Muscle of arm (tissue), 14 donors: Measurements from ENCODE around the gene SUPT4H1. TPM values are rescaled to one million over a fixed set of nuclear protein-coding genes. Genes with fewer than 3 reads are reported as not detected.
"Not testable (repeated sequence)": the region's sequence is repeated elsewhere in the genome, so short reads cannot be mapped to it uniquely, and the experiment has no call there.

ENCODE experiments used
- DNase-seq: peaks from one replicate; pipeline ENCODE4 v3.0.0-alpha.2; 2013
- long read RNA-seq, 11 donors: transcript quantifications; one replicate each; lab custom pipeline, GENCODE V29; 2026
- polyA plus RNA-seq, 12 donors: library from polyadenylated mRNA; unstranded; fragments of 120-200 nt; gene quantifications; one replicate each; pipeline ENCODE4 v1.2.1, GENCODE V29; 2013; ENCODE audit not compliant: insufficient read length in 12 of 12

Gene SUPT4H1
- 100 to 1,000 TPM in 1 of 12 donors, 10 to 100 TPM in 10, not detected in 1; 70.2 to 104 (median 87.3) TPM for polyA plus RNA-seq
- long read RNA-seq, donor 1, transcript SUPT4H1-202 (5 exons, 1,643 nt) = minor isoform, 13 of 99 reads
- long read RNA-seq, donor 1, transcript SUPT4H1-201 (5 exons, 1,489 nt) = major isoform, 76 of 99 reads
- long read RNA-seq, donor 1, partial matches to known transcripts = 0 of 99 reads
- long read RNA-seq, donor 1, other reads (novel, unspliced or antisense) = 0 of 99 reads
- long read RNA-seq, donor 2, transcript SUPT4H1-202 (5 exons, 1,643 nt) = minor isoform, 6 of 90 reads
- long read RNA-seq, donor 2, transcript SUPT4H1-201 (5 exons, 1,489 nt) = major isoform, 76 of 90 reads
- long read RNA-seq, donor 2, transcript SUPT4H1-205 (4 exons, 1,401 nt) = minor isoform, 5 of 90 reads
- long read RNA-seq, donor 2, partial matches to known transcripts = 0 of 90 reads
- long read RNA-seq, donor 2, other reads (novel, unspliced or antisense) = 0 of 90 reads
- long read RNA-seq, donor 3, transcript SUPT4H1-201 (5 exons, 1,489 nt) = major isoform, 34 of 41 reads
- long read RNA-seq, donor 3, transcript SUPT4H1-202 (5 exons, 1,643 nt) = minor isoform, 6 of 41 reads
- long read RNA-seq, donor 3, partial matches to known transcripts = 0 of 41 reads
- long read RNA-seq, donor 3, other reads (novel, unspliced or antisense) = 0 of 41 reads
- long read RNA-seq, donor 4, transcript SUPT4H1-201 (5 exons, 1,489 nt) = major isoform, 20 of 24 reads
- long read RNA-seq, donor 4, partial matches to known transcripts = 0 of 24 reads
- long read RNA-seq, donor 4, other reads (novel, unspliced or antisense) = 0 of 24 reads
- long read RNA-seq, donor 5, transcript SUPT4H1-201 (5 exons, 1,489 nt) = major isoform, 66 of 84 reads
- long read RNA-seq, donor 5, transcript SUPT4H1-202 (5 exons, 1,643 nt) = minor isoform, 11 of 84 reads
- long read RNA-seq, donor 5, partial matches to known transcripts = 0 of 84 reads
- long read RNA-seq, donor 5, other reads (novel, unspliced or antisense) = 0 of 84 reads
- long read RNA-seq, donor 6, transcript SUPT4H1-201 (5 exons, 1,489 nt) = major isoform, 31 of 35 reads
- long read RNA-seq, donor 6, partial matches to known transcripts = 0 of 35 reads
- long read RNA-seq, donor 6, other reads (novel, unspliced or antisense) = 0 of 35 reads
- long read RNA-seq, donor 7, transcript SUPT4H1-201 (5 exons, 1,489 nt) = major isoform, 24 of 30 reads
- long read RNA-seq, donor 7, partial matches to known transcripts = 0 of 30 reads
- long read RNA-seq, donor 7, other reads (novel, unspliced or antisense) = 0 of 30 reads
- long read RNA-seq, donor 8, transcript SUPT4H1-201 (5 exons, 1,489 nt) = major isoform, 62 of 73 reads
- long read RNA-seq, donor 8, transcript SUPT4H1-202 (5 exons, 1,643 nt) = minor isoform, 9 of 73 reads
- long read RNA-seq, donor 8, partial matches to known transcripts = 0 of 73 reads
- long read RNA-seq, donor 8, other reads (novel, unspliced or antisense) = 0 of 73 reads
- long read RNA-seq, donor 9, transcript SUPT4H1-201 (5 exons, 1,489 nt) = major isoform, 37 of 43 reads
- long read RNA-seq, donor 9, partial matches to known transcripts = 0 of 43 reads
- long read RNA-seq, donor 9, other reads (novel, unspliced or antisense) = 0 of 43 reads
- long read RNA-seq, donor 10, transcript SUPT4H1-202 (5 exons, 1,643 nt) = minor isoform, 9 of 46 reads
- long read RNA-seq, donor 10, transcript SUPT4H1-205 (4 exons, 1,401 nt) = minor isoform, 5 of 46 reads
- long read RNA-seq, donor 10, transcript SUPT4H1-201 (5 exons, 1,489 nt) = major isoform, 29 of 46 reads
- long read RNA-seq, donor 10, partial matches to known transcripts = 0 of 46 reads
- long read RNA-seq, donor 10, other reads (novel, unspliced or antisense) = 0 of 46 reads
- long read RNA-seq, donor 11, transcript SUPT4H1-201 (5 exons, 1,489 nt) = major isoform, 61 of 76 reads
- long read RNA-seq, donor 11, transcript SUPT4H1-202 (5 exons, 1,643 nt) = minor isoform, 7 of 76 reads
- long read RNA-seq, donor 11, transcript SUPT4H1-205 (4 exons, 1,401 nt) = minor isoform, 5 of 76 reads
- long read RNA-seq, donor 11, partial matches to known transcripts = 0 of 76 reads
- long read RNA-seq, donor 11, other reads (novel, unspliced or antisense) = 0 of 76 reads

GRCh38 chr17:58351831-58352595 is at the start of gene SUPT4H1:
Gene SUPT4H1, minus strand, starts transcription at chr17:58352201. Its CDS starts 66 bp downstream, at chr17:58352135.
- DNase-seq = peak; percentile 94

DNA sequence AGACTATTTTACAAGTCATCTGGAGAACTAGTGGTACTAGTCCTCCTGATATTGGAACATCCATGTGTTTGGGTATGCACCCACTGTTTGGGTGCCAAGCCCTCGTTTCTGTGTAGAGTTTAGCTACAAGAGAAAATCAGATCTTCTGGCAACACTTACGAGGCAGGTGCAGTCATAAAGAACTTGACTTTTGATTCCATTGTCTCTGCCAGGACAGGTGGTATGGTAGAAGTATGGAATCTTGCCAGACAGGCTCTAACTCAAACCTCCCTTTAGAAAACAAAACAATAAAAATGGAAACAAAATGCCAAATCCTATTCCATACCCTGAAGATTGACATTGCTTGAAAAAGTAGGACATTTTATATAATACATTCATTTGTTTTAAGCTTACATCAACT is 49.3 kb upstream of the SUPT4H1 start:
- no peak for DNase-seq

GRCh38 chr17:58400826-58401225 is 48.8 kb upstream of the SUPT4H1 start:
- no peak for DNase-seq

DNA sequence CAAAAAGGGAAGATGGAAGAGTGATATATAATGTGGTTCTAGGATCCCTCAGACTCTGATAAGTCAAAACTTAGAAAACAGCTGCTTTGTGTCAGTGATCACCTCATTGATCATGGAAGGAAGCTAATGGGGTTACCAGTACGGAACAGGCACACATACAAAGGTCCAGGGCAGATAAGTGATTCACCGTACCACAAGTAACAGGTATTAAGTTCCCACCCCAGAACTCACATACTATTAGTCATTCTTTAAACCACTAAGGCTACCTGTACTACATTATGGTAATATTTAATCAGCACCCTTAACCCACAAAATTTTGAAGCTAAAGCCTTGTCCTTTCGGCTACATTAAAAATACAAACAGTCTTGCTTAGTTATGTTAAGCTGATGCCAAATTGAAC is 48.0 kb upstream of the SUPT4H1 start:
- DNase-seq = no peak

GRCh38 chr17:58398574-58399266 is 46.7 kb upstream of the SUPT4H1 start:
- no peak for DNase-seq

GRCh38 chr17:58397421-58397820 is 45.4 kb upstream of the SUPT4H1 start:
- DNase-seq = not testable (repeated sequence)

DNA sequence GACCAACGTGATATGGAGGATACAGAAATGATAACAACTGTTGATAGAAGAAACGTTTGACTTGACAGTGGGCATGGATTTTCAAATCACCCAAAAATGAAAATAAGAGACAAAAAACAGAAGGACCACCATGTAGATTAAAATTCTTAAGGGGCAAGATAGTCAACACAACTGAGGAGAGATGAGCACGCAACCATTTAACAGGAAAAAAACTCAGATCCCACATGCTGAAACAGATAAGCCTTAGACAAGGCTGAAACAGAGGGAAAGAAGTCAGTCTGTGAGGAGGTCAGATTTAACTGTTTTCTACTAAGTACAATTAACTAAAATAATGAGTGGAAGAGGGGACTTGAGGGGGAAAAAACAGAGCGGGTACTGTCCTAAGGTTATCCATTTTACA is 44.2 kb upstream of the SUPT4H1 start:
- no peak for DNase-seq

DNA sequence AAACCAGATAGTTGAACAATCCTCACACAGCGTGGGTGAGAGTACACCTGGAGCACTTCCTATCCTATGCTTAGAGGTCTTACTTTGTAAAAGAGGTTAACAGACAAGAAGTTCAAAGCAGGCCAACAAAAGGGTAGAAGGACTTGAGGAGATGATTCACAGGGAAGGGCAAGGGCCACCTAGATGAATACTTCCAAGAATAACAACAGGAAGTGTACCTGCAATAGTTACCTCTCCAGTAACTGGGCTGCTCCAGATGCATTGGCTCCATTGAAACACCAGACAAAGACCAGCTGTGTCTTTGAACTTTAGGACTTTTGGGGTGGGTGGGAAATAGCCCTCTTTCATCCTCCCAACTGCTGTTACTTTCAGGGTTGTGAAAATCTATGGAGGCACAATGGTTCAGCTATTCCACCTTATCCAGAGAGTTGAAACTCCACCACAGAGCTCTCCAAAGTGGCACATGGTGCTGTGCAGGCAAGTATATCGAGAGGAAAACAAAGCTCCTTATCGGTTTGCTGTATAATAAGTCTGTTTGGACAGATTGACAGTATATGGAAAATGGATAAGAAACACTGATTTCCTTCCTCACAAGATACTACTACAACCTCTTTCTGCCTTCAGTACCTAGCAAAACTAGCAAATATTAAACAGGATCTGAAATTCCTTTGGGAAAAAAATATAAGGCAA is 42.7 kb upstream of the SUPT4H1 start:
- DNase-seq = no peak

DNA sequence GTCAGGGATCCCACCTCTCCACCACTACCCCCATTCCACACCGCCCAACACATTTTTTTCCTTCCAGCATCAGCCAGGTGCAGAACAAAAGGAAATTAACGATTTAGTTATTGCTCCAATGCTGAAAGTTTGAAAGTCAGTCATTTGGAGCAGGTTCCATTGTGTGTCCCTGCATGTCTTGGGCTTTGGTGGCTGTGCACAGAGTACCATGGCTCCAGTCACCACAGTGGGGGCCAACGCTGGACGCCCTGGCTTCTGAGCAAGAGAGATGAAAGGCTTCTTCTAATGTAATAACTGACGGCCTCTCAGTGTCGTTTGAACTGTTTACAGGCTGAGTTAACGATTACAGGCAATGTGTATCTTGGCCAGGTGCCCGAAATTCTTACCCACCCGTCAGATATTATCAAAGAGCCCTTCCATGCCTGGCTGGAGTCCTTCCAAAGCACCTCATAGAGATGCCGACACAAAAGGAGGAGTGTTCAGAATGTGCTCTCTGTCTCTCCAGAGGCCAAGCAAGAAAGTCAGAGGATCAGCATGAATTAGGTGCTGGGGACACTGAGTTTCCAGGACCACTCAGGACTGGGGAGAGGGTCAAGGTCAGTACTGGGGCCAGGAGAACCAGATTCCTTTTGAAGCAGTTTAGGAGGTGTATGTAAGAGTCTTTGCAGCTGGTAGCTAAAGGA is 39.4 kb upstream of the SUPT4H1 start:
- DNase-seq = no peak

DNA sequence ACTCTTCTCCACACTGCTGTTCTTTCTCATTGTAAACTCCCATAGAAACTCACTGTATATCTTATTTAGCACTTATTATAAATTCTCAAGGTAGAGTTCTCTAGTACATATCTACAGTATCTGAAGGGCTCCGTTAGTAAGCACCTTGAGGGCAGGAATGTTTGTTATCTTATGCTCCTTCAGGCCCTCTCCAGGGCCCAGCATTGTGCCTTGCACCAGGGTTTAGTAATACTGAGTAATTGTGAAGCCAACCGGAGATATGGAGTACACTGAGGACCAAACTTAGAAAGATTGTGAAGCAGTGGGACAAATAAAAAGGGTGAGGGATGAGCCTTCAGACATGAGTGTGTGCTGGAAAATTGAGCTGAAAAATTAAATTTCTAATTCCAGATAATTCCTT is 38.9 kb upstream of the SUPT4H1 start:
- no peak for DNase-seq

GRCh38 chr17:58388302-58389190 is 36.5 kb upstream of the SUPT4H1 start:
- no peak for DNase-seq

- DNase-seq = no peak
Observed at GRCh38 chr17:58387834-58388233, 35.8 kb upstream of the SUPT4H1 start.

DNA sequence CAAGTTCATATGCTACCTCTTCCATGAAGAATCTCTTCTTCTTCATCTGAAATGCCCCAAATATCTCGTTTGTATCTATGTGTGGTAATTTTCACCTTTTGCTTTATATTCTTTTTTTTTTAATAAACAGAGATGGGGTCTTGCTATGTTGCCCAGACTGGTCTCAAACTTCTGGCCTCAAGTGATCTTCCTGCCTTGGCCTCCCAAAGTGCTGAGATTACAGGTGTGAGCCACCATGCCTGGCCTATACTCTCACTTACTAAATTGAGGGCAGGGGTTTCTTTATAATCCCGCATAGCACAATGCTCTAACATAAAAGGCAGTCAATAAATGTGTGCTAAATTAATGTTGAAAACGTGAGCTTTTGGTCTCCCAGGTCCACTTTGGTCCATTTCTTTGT is 34.7 kb upstream of the SUPT4H1 start:
- no peak for DNase-seq

- no peak for DNase-seq
Observed at GRCh38 chr17:58385359-58385899, 33.4 kb upstream of the SUPT4H1 start.

DNA sequence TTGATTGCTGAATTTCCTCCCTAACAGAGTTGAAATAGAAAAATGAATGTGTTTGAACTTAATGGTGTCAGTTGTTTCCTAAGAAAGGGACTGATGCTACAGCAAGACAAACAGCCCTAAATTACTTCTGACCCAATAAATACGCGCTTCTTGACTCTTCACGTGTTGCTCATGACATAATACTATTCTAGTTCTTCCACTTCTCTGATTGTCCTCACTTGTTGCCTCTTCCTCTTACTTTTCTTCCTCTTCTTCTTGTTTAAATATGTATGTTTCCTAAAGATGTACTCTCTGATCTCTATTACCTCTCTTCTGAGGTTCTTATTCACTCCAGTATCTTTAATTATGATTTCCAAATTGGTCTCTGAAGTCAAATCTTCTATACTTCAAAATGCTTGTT is 32.9 kb upstream of the SUPT4H1 start:
- DNase-seq = no peak

DNA sequence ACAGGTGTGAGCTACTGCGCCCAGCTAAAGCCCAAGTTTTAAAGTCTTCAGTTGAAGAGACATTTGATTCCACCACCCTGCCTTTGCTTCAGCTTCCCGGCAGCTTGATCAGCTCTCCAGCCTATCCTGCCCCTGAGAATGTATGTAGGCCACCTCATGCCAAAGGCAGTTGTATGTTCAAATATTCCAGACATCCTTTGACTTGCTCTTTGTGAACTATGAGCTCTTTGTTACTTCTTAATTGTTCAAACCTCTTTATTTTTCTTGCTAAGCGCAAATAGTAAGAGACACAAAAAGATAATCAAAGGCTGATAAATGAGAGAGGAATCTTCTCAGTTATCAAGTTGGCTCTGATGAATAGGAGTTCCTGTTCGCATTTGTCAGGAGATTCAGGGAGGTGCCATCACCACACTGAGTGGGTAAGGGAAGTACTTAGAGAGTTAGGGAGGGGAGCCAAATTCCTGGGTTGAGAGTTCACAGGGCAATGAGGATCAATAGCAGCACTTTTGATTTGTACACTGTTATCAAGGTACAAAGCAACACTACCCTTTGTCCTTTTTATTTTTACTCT is 32.0 kb upstream of the SUPT4H1 start:
- DNase-seq = no peak
